Measurements from ENCODE around the gene IL36RN. TPM values are rescaled to one million over a fixed set of nuclear protein-coding genes. Genes with fewer than 3 reads are reported as not detected.

The IL36RN gene
- polyA plus RNA-seq, 1 of the 3 experiments (the other 2 are of a cell fraction), result not detected

GRCh38 chr2:113014067-113014466 lies 44.9 kb upstream of the IL36RN start:
- no peaks in the 10 kb centered on the region for H3F3A ChIP-seq (replicated peaks; ENCODE audit: insufficient read depth)
- H3K9me3 ChIP-seq, result no peaks in the 10 kb centered on the region
- H3K27ac ChIP-seq (ENCODE audit: low read depth in 2 of 2, low read length in 1 of 2), result no peak overlapping the region
- no peak for TF ChIP-seq FOSL2 (IDR thresholded peaks at IDR 0.05; ENCODE audit: borderline replicate concordance, low read depth)
- no peak for TF ChIP-seq PBX3 (IDR thresholded peaks at IDR 0.05)
- TF ChIP-seq FOXJ3 (CRISPR knock-in tag; IDR thresholded peaks at IDR 0.05), result no peak
- TF ChIP-seq CTCF (IDR thresholded peaks at IDR 0.05), result no peak
- no peak for TF ChIP-seq NFIC (IDR thresholded peaks at IDR 0.05; ENCODE audit: borderline replicate concordance)
- no peak for TF ChIP-seq RAD21 (IDR thresholded peaks at IDR 0.05; ENCODE audit: low read length)
- no peak for TF ChIP-seq YY1 (IDR thresholded peaks at IDR 0.05; ENCODE audit: low read depth)
- TF ChIP-seq MXI1 (IDR thresholded peaks at IDR 0.05; ENCODE audit: low read depth, low read length), result no peak
- TF ChIP-seq CHD2 (IDR thresholded peaks at IDR 0.05; ENCODE audit: low read length, partially characterized antibody), result no peak
- no peak for TF ChIP-seq GABPA (IDR thresholded peaks at IDR 0.05; ENCODE audit: low read depth)
- no peak for TF ChIP-seq ZBTB33 (IDR thresholded peaks at IDR 0.05; ENCODE audit: borderline replicate concordance, low read depth)
- TF ChIP-seq NRF1 (IDR thresholded peaks at IDR 0.05; ENCODE audit: low read depth, low read length), result no peak
- no peak for TF ChIP-seq RCOR1 (IDR thresholded peaks at IDR 0.05; ENCODE audit: low read length)
- TF ChIP-seq SIN3A (IDR thresholded peaks at IDR 0.05; ENCODE audit: borderline replicate concordance, low read depth, low read length), result no peak
- TF ChIP-seq EZH2phosphoT487 (IDR thresholded peaks at IDR 0.05; ENCODE audit: borderline replicate concordance, low read depth), result no peak
- TF ChIP-seq RXRA (IDR thresholded peaks at IDR 0.05; ENCODE audit: borderline replicate concordance, low read depth), result no peak
- 38% methylated on average over 2 of the region's 2 CpGs for WGBS (ENCODE audit: low lambda C conversion rate)
- H3K9me2 ChIP-seq, result no peaks in the 10 kb centered on the region
- H3K4me3 ChIP-seq (ENCODE audit: low read depth in 2 of 2, low read length in 1 of 2), result no peak overlapping the region
- no peak overlapping the region for H3K4me2 ChIP-seq
- ChIA-PET CTCF (no interaction called here), POLR2A (no interaction called here)
- no peak overlapping the region for H3K9ac ChIP-seq
- no peaks in the 10 kb centered on the region for H4K20me1 ChIP-seq (ENCODE audit: insufficient read depth)
- no peak for DNase-seq
- H3K4me1 ChIP-seq (ENCODE audit: control insufficient read depth in 1 of 2, insufficient read depth in 2 of 2, low read depth in 1 of 2, low read length in 1 of 2), result no peaks in the 10 kb centered on the region
- H2AFZ ChIP-seq (ENCODE audit: low read depth), result no peak overlapping the region
- H3K36me3 ChIP-seq (replicated peaks in 1 of 2; ENCODE audit: control insufficient read depth in 1 of 2, insufficient read depth in 2 of 2, low read length in 1 of 2), result no peaks in the 10 kb centered on the region
- H3K27me3 ChIP-seq (ENCODE audit: insufficient read depth), result no peaks in the 10 kb centered on the region; the same call in 1 of the 2 replicates
- no peaks in the 10 kb centered on the region for H3K79me2 ChIP-seq (ENCODE audit: insufficient read depth)

Measured in SK-N-SH (cell line).